H9 (cell line): ENCODE data around the gene SCGB1D1. TPM values are rescaled to one million over a fixed set of nuclear protein-coding genes. Genes with fewer than 3 reads are reported as not detected.
A peak's percentile ranks its signal among the peaks of the same experiment; 100 is the strongest.

Source experiments
- DNase-seq: peaks from one replicate; pipeline ENCODE4 v3.0.0-alpha.2; 2017
- H2AFZ ChIP-seq: one replicate; pipeline ENCODE4 v1.6.1; 2013; ENCODE audit warnings: mild to moderate bottlenecking, low read length, control low read depth, moderate library complexity
- H2AK5ac ChIP-seq: 2 replicates; pipeline ENCODE4 v1.6.1; 2013; ENCODE audit warnings: low read length, control low read depth, mixed read lengths; ENCODE audit not compliant: insufficient read length
- H2BK120ac ChIP-seq: one replicate; pipeline ENCODE4 v1.6.1; 2013; ENCODE audit warnings: low read depth, mild to moderate bottlenecking, low read length, control low read depth, inconsistent platforms; ENCODE audit not compliant: poor library complexity, severe bottlenecking
- H2BK12ac ChIP-seq: 2 replicates; pipeline ENCODE4 v1.6.1; 2013; ENCODE audit warnings: low read length, control low read depth, mixed read lengths, low read depth; ENCODE audit not compliant: insufficient read length
- H2BK15ac ChIP-seq: 2 replicates; pipeline ENCODE4 v1.6.1; 2013; ENCODE audit warnings: low read depth, low read length, control low read depth
- H2BK20ac ChIP-seq: one replicate; pipeline ENCODE4 v1.6.1; 2013; ENCODE audit warnings: low read depth, mild to moderate bottlenecking, low read length, control low read depth, inconsistent platforms; ENCODE audit not compliant: poor library complexity, severe bottlenecking
- H2BK5ac ChIP-seq: 2 replicates; pipeline ENCODE4 v1.6.1; 2013; ENCODE audit warnings: low read length, control low read depth, mixed read lengths; ENCODE audit not compliant: insufficient read length
- H3K14ac ChIP-seq: 2 replicates; pipeline ENCODE4 v1.6.1; 2013; ENCODE audit warnings: low read length, control low read depth; ENCODE audit not compliant: insufficient read depth
- H3K18ac ChIP-seq: 2 replicates; pipeline ENCODE4 v1.6.1; 2013; ENCODE audit warnings: low read depth, mild to moderate bottlenecking, mixed read lengths, low read length, control low read depth; ENCODE audit not compliant: insufficient read length
- H3K23ac ChIP-seq: 2 replicates; pipeline ENCODE4 v1.6.1; 2013; ENCODE audit warnings: low read length, control low read depth, mixed read lengths, low read depth; ENCODE audit not compliant: insufficient read length
- H3K23me2 ChIP-seq: 2 replicates; pipeline ENCODE4 v1.6.1; 2013; ENCODE audit warnings: low read depth, mild to moderate bottlenecking, mixed read lengths, low read length, control low read depth; ENCODE audit not compliant: insufficient read length, poor library complexity, severe bottlenecking
- H3K27ac ChIP-seq: 2 replicates; pipeline ENCODE4 v1.5.1; 2013; ENCODE audit warnings: low read length, control low read depth, mixed read lengths, low read depth; ENCODE audit not compliant: insufficient read length
- H3K27me3 ChIP-seq: 2 replicates; pipeline ENCODE4 v1.6.1; 2013; ENCODE audit warnings: low read length, control low read depth, inconsistent platforms; ENCODE audit not compliant: insufficient read depth
- H3K4ac ChIP-seq: 2 replicates; pipeline ENCODE4 v1.6.1; 2013; ENCODE audit warnings: low read depth, mild to moderate bottlenecking, control low read depth, inconsistent platforms, low read length, moderate library complexity
- H3K4me1 ChIP-seq: 2 replicates; pipeline ENCODE4 v1.6.1; 2013; ENCODE audit warnings: low read length, control low read depth, inconsistent platforms; ENCODE audit not compliant: insufficient read depth
- H3K4me2 ChIP-seq: 2 replicates; pipeline ENCODE4 v1.6.1; 2013; ENCODE audit warnings: low read length, control low read depth, mixed read lengths; ENCODE audit not compliant: insufficient read length, insufficient read depth
- H3K56ac ChIP-seq: 2 replicates; pipeline ENCODE4 v1.6.1; 2013; ENCODE audit warnings: low read depth, mild to moderate bottlenecking, mixed read lengths, low read length, control low read depth; ENCODE audit not compliant: insufficient read length
- H3K79me1 ChIP-seq: 2 replicates; pipeline ENCODE4 v1.6.1; 2013; ENCODE audit warnings: low read depth, mild to moderate bottlenecking, moderate library complexity, low read length, control low read depth, inconsistent platforms; ENCODE audit not compliant: insufficient read depth, poor library complexity, severe bottlenecking
- H3K79me2 ChIP-seq: 2 replicates; pipeline ENCODE4 v1.6.1; 2013; ENCODE audit warnings: low read length, control low read depth, inconsistent platforms; ENCODE audit not compliant: insufficient read depth
- H3K9ac ChIP-seq: 2 replicates; pipeline ENCODE4 v1.6.1; 2013; ENCODE audit warnings: low read length, control low read depth, mixed read lengths; ENCODE audit not compliant: insufficient read length; ENCODE audit errors: extremely low read depth
- H3K9me3 ChIP-seq: one replicate; pipeline ENCODE4 v1.6.1; 2013; ENCODE audit warnings: low read depth, low read length, inconsistent platforms; ENCODE audit not compliant: control insufficient read depth
- H3T11ph ChIP-seq: one replicate; pipeline ENCODE4 v1.6.1; 2013; ENCODE audit warnings: mild to moderate bottlenecking, low read length, control low read depth, inconsistent platforms
- H4K20me1 ChIP-seq: one replicate; pipeline ENCODE4 v1.6.1; 2013; ENCODE audit not compliant: control insufficient read depth, insufficient read length, insufficient read depth
- H4K5ac ChIP-seq: 2 replicates; pipeline ENCODE4 v1.6.1; 2013; ENCODE audit warnings: low read depth, mild to moderate bottlenecking, mixed read lengths, low read length, control low read depth; ENCODE audit not compliant: insufficient read length
- H4K8ac ChIP-seq: replicated peaks from 2 replicates; pipeline ENCODE4 v1.6.1; 2013; ENCODE audit warnings: low read length, control low read depth, mixed read lengths, low read depth; ENCODE audit not compliant: insufficient read length
- H4K91ac ChIP-seq: 2 replicates; pipeline ENCODE4 v1.6.1; 2013; ENCODE audit warnings: low read depth, mild to moderate bottlenecking, moderate library complexity, mixed read lengths, low read length, control low read depth; ENCODE audit not compliant: insufficient read length
- H3K27ac Mint-ChIP-seq, 3 experiments: 2 replicates in 2 of 3; 3 replicates in 1 of 3; pipeline ENCODE4 v1.8.0; 2020 to 2021; ENCODE audit warnings: mixed read lengths in 3 of 3, mild to moderate bottlenecking in 1 of 3, moderate library complexity in 1 of 3
- H3K27me3 Mint-ChIP-seq: 2 replicates; pipeline ENCODE4 v1.8.0; 2021; ENCODE audit warnings: low read depth, mild to moderate bottlenecking, moderate library complexity, mixed read lengths
- H3K36me3 Mint-ChIP-seq, 3 experiments: 2 replicates in 2 of 3; 3 replicates in 1 of 3; pipeline ENCODE4 v1.8.0; 2020 to 2021; ENCODE audit warnings: low read depth in 3 of 3, mixed read lengths in 3 of 3; ENCODE audit not compliant: insufficient read depth in 1 of 3
- H3K4me1 Mint-ChIP-seq, 2 experiments: 2 replicates each; pipeline ENCODE4 v1.8.0; 2020; ENCODE audit warnings: mixed read lengths in 2 of 2
- H3K4me3 Mint-ChIP-seq, 2 experiments: 2 replicates in 1 of 2; 3 replicates in 1 of 2; pipeline ENCODE4 v1.8.0; 2020 to 2021; ENCODE audit warnings: mild to moderate bottlenecking in 2 of 2, mixed read lengths in 2 of 2, moderate library complexity in 1 of 2
- H3K9me3 Mint-ChIP-seq, 2 experiments: 2 replicates in 1 of 2; 3 replicates in 1 of 2; pipeline ENCODE4 v1.8.0; 2020; ENCODE audit warnings: mild to moderate bottlenecking in 2 of 2, mixed read lengths in 2 of 2, moderate library complexity in 1 of 2
- WGBS: extraction: QIAGEN DNeasy Blood & Tissue Kit; methylation state at CpG from one replicate; pipeline ENCODE4 v1.1.7; 2013; ENCODE audit warnings: missing lambda C conversion rate, low lambda C conversion rate, mixed read lengths; ENCODE audit not compliant: insufficient read length; ENCODE audit errors: extremely low coverage; 5-methylcytosine and 5-hydroxymethylcytosine counted together
- total RNA-seq: library from RNA; stranded (reverse); gene quantifications from 2 replicates; pipeline ENCODE4 v1.2.1, GENCODE V29; 2021
- TF ChIP-seq, protein P1 (sequence below): fragments of 200-600 bp; sonication (generic); conservative IDR thresholded peaks from 3 replicates; pipeline ENCODE4 v1.8.0; 2021; ENCODE audit warnings: antibody characterized with exemption, mild to moderate bottlenecking

The SCGB1D1 gene
- total RNA-seq, 1 experiment from 2014 or later, result not detected

DNA sequence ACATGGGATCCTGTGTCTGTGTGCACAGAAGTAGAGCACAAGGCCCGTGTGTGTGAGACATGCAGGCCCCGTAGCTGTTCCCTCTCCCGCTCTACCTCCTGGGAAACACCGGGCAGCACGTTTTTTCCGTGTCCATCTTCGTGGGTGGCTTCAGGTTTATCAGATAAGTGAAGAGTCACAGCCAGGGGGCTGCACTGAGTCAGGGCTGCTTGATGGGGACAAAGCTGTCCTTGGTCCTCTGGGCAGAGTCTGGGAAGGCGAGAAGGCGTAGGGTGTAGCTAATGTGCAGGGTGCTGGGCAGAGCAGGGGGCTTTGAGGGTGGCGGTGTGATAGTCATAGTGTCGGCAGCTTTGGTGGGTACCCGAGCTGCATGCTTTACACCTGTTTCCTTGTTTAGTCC lies 42.5 kb upstream of the SCGB1D1 start:
- Histone ChIP-seq H4K91ac (no peak overlapping the region), H2AFZ (no peak overlapping the region), H3K9ac (no peak overlapping the region), H3K14ac (no peak overlapping the region), H3K23ac (no peak overlapping the region), H4K20me1 (no peaks in the 10 kb centered on the region), H2AK5ac (no peak overlapping the region), H3K9me3 (no peaks in the 10 kb centered on the region), H3K4ac (no peak overlapping the region), H3K18ac (no peak overlapping the region), H4K8ac (no peak overlapping the region), H2BK12ac (no peak overlapping the region), H2BK20ac (no peak overlapping the region), H3K23me2 (no peaks in the 10 kb centered on the region), H3K56ac (no peak overlapping the region), H3K79me1 (no peaks in the 10 kb centered on the region), H3K4me2 (no peak overlapping the region), H3K27me3 (no peaks in the 10 kb centered on the region), H3K4me1 (no peaks in the 10 kb centered on the region), H3K79me2 (no peaks in the 10 kb centered on the region), H3T11ph (no peak overlapping the region), H2BK15ac (no peak overlapping the region), H3K27ac (no peak overlapping the region), H4K5ac (no peak overlapping the region), H2BK5ac (no peak overlapping the region), H2BK120ac (no peak overlapping the region)
- Mint-ChIP-seq H3K27ac (peak overlapping the region in 2 of 3 experiments; percentile 16 to 24; a peak in 3 of 7 replicates), H3K36me3 (peaks cover 64 to 93% (median 91%) of the 10 kb centered on the region in 3 experiments), H3K4me3 (no peak overlapping the region), H3K4me1 (no peaks in the 10 kb centered on the region), H3K27me3 (no peaks in the 10 kb centered on the region), H3K9me3 (no peaks in the 10 kb centered on the region; a peak in 1 of 5 replicates)
- no CpG with 5 or more reads among the region's 12 CpGs for WGBS
- TF ChIP-seq, protein P1, sequence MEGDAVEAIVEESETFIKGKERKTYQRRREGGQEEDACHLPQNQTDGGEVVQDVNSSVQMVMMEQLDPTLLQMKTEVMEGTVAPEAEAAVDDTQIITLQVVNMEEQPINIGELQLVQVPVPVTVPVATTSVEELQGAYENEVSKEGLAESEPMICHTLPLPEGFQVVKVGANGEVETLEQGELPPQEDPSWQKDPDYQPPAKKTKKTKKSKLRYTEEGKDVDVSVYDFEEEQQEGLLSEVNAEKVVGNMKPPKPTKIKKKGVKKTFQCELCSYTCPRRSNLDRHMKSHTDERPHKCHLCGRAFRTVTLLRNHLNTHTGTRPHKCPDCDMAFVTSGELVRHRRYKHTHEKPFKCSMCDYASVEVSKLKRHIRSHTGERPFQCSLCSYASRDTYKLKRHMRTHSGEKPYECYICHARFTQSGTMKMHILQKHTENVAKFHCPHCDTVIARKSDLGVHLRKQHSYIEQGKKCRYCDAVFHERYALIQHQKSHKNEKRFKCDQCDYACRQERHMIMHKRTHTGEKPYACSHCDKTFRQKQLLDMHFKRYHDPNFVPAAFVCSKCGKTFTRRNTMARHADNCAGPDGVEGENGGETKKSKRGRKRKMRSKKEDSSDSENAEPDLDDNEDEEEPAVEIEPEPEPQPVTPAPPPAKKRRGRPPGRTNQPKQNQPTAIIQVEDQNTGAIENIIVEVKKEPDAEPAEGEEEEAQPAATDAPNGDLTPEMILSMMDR, result no peak; the same call in 2 of the 3 replicates
- DNase-seq, result peak; percentile 29
